H4 (cell line): ENCODE data around the gene LTBP1. TPM values are rescaled to one million over a fixed set of nuclear protein-coding genes. Genes with fewer than 3 reads are reported as not detected.
"Not testable (repeated sequence)": the region's sequence is repeated elsewhere in the genome, so short reads cannot be mapped to it uniquely, and the experiment has no call there.

Source experiments
- DNase-seq: peaks from one replicate; pipeline ENCODE4 v3.0.0-alpha.2; 2015; ENCODE audit warnings: low spot score
- total RNA-seq: library from RNA; depleted of rRNA; stranded (reverse); fragments of >200 nt; shearing (Covaris generic); gene quantifications from 2 replicates; pipeline ENCODE4 v1.2.3, GENCODE V29; 2014

Gene LTBP1
- total RNA-seq, 1 experiment from 2014 or later, result 4.8 TPM

DNA sequence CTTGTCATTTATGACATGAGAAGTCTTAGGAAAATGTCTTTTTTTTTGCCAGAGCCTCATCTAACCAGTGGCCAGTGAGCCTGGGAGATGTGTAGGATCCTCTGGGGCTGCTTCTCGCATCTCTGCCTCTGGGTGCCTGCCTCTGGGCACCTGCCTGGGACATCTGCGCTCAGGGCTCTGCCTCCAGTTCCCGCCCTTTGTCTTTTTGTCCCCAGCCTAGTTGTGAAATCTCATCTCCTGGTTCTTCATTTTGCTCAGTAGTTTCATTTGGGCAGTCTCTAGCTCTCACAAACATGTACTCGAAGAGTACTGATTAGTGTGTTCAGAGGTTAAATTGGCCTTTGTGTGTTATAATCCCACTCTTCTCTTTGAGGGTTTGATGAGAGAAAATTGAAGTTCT, 92.0 kb downstream of the LTBP1 start:
- no peak for DNase-seq

DNA sequence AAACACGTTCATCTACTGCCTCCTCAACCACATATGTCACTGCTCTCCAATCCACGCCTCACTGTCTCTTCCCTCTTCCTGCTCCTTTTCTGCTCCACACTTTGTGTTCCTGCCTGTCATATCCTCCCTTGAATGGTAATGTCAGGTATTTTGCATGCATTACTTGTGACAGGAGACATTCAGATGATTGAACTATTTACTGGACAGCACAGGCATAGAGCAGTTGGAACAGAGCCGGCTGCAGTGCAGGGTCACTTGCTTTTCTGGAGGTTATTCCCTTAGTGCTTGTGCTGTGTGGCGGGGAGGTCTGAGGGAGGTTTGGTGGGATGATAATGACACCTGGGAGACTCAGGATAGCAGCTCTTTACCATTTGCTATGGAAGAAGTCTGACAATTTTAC, 93.8 kb downstream of the LTBP1 start:
- no peak for DNase-seq

DNA sequence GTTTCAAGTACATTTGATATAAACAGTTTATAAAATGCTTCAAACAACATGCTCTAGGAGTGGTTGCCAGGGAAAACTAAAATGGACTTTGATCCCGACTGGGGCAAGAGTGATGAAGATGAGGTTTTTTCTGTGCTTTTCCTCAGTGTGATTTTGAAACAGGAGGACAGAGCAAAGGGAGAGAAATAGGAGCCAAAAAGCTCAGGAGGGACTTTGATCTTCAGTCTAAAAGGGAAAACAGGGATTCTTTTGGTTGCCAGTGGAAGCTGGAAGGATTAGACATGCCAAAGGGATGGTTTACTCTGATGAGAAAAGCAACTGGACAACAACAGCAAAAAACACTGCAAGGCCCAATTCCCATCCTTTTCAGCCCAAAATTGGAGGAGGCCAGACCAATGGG, 95.5 kb downstream of the LTBP1 start:
- no peak for DNase-seq

DNA sequence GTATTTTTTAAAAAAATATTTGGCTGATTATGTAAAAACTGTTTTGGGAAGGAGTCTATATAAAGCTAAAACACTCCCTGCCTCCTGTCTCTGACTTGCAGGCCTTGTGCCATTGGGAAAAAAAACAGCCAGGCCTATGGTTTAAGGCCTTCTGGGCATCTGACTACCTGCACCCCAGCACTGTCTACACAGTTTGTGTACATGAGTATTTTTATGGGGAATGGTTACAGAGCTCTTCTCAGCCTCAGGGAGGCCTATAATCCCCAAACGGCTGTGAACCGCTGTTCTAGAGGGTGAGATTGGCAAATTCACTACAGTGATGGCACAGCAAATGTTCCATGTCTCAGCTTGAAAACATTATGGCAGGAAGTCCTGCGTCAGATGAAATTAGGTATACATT, 96.1 kb downstream of the LTBP1 start:
- no peak for DNase-seq

DNA sequence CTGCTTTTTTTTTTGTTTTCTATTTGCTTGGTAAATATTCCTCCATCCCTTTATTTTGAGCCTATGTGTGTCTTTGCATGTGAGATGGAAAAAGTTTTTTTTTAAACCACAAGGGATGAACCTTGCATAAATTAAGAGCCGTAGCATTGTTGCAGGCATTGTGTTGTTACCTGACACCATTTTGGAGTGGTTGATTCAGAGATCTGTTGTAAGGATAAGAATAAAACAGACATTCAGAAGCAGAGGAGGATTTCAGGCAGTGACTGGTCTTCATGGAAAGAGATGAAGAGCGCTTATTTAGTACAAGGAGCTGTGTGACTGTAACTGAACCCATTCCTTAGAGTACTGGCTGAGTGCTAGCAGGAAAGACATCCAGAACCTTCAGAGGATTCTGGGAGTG, 101.2 kb downstream of the LTBP1 start:
- no peak for DNase-seq

DNA sequence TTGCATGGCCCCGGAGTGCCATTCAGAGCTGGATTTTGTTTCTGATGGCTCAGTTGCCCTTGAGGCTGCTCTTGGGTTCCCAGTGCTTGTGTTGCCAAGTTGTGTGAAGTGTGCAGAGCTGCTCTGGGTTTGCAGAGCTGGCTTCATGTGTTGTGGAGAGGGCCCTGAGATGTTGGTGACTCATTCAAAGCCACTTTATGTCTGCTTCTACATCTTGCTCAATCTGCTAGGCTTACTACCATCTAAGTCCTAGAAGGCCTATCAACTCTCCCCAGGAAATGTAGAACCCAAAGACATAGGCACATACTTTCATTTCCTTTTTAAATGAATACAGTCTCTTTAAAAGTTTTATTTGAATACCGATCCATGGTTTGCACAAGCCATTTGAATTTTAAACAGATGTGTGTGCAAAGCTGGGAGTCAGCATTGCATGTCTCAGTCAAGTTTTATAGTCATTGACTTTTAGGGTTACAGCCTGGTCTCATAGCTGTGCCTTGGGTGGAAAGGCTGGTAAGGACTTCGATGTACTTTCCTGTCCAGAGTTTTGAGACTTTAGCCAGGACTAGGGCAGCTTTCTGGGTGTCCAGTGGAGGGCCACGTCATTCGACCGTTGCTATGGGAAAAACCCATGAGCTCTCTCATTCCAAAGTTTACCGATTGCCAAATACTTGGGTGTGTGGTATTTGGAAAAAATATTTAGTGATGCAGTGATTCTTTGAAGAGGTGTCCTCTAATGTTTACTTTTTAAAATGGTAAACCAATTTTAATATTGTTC, 105.0 kb downstream of the LTBP1 start:
- no peak for DNase-seq

DNA sequence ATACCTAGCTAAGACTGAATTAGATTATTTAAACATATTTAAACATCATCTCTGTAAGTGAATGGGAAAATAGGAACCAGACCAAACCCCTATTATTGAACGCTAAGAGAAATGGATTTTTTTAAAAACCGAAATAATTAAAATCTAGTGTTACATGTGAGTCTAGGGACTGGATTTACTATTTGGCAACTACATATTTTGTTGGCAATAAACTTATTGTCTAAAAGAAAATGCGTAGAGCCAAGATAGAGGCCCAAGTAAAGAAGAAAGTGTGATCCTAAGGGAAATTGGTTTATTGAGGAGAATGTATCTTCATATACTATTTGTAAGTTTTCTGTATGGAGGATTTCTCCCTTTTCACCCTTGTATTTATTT, 105.6 kb downstream of the LTBP1 start:
- DNase-seq, result no peak

DNA sequence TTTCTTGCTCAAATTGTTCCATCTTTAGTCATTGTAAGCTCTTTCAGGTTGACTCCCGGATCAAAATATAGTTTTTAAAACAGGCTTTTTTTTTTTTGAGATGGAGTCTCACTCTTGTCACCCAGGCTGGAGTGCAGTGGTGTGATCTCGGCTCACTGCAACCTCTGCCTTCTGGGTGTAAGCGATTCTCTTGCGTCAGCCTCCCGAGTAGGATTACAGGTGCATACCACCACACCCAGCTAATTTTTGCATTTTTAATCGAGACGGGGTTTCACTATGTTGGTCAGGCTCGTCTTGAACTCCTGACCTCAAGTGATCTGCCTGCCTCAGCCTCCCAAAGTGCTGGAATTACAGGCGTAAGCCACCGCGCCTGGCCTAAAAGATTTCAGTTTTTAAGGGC, 106.0 kb downstream of the LTBP1 start:
- DNase-seq, result not testable (repeated sequence)

DNA sequence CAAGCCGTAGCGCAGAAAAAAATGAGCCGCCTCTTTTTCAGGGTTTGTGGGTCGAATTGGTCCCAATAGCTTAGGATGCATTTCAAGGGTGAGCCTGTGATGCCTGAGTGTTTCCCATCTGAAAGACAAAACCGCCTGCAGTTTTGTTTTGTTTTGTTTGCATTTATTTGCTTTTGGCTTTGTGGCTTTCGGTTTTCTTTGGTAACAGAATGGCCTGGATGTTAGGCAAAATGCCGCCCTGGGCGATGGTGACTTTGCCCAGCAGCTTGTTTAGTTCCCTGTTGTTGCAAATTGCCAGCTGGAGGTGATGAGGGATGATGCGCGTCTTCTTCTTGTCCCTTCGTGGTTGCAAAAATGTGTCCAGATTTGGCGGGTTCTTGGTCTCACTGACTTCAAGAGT, 109.4 kb downstream of the LTBP1 start:
- DNase-seq, result peak; percentile 3

DNA sequence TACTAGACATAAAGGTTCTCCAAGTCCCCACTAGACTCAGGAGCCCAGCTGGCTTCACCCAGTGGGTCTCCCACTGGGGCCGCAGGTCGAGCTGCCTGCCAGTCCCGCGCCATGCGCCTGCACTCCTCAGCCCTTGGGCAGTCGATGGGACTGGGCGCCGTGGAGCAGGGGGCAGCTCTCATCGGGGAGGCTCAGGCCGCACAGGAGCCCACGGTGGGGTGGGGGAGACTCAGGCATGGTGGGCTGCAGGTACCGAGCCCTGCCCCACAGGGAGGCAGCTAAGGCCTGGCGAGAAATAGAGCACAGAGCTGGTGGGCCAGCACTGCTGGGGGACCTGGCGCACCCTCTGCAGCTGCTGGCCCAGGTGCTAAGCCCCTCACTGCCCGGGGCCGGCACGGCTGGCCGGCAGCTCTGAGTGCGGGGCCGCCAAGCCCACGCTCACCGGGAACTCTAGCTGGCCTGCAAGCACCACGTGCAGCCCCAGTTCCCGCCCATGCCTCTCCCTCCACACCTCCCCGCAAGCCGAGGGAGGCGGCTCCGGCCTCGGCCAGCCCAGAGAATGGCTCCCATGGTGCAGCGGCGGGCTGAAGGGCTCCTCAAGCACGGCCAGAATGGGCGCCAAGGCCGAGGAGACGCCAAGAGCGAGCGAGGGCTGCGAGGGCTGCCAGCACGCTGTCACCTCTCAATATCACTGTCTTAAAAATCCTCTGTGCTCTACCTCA, 110.7 kb downstream of the LTBP1 start:
- not testable (repeated sequence) for DNase-seq

DNA sequence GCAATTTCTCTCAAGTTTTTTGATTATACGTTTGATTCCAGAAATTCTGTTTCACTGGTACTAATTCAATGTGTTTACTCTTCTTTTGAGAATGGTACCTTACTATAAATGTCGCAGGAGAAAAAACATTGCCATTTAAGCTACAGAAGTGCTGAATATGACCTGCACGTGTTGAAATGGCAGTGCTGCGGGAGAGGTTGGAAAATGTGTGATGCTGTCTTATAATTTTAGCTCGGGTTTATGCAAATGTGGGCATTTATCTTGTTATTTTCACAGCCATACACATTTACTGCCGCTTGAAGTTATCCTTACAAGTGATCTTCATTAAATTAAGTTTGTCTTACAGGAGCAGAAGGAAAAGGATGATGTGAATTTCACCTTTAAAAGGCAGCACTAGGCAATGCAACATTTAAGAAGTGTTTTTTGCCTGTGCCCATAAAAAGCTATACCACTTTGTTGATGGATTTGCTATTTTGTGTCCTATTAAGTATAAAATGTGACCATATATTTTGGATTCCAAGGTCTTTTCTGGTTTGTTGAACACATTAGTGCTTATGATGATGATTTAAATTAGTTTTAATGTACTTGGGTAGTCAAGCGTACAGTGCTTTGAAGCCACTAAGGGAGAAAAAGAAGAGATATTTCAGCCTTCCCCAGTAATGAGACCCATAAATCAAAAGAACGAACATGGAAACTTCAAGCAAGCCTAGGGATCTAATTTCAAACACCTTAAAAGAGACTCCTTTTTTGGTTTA, 112.1 kb downstream of the LTBP1 start:
- no peak for DNase-seq

DNA sequence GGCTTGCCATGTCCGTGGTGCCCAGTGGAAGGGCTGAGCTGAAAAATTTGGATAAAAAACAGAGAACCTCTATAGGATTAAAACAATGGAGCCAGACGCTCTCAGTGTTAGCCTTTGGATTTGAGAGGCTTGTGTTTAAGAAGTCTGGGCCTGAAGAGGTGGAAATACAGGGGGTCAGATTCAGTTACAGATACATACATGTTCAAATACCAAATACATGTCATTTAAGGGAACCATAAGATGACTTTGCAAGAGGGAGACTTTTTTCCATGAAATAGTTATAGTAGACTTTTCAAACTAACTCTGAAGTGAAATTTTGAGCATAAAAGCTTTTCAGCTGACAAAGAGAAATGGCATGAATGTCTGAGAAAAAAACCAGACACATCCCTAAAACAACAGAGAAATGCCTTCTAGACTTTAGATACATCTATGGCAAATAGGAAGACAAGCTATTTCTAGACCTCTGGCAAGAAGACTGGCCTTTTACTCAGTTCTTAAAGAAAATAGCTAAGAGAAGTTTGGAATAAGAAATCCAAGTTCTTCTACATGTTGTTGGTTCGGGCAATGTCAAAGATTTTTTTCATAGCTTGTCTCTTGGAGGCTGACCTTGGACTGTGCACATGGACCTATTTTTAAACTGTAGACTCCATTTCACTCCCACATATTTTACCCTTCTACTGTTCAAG, 112.9 kb downstream of the LTBP1 start:
- no peak for DNase-seq

DNA sequence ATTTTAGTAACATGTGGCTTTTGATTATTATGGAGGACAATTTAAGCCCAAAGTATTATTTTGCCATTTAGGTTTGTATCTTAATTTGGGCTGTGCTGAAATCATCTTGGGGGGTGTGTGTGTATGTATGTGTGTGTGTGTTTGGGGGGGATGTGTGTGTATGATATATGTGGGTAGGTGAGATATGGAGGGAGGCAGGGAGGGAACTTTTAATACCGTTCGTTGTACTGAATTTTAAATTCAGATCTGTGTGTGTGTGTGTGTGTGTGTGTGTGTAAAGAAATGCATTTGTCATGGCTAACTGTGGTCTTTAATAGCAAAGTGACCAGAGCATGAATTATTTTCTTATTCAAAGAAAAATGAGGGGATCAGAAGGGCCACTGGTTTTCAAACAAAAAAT, 113.7 kb downstream of the LTBP1 start:
- no peak for DNase-seq

DNA sequence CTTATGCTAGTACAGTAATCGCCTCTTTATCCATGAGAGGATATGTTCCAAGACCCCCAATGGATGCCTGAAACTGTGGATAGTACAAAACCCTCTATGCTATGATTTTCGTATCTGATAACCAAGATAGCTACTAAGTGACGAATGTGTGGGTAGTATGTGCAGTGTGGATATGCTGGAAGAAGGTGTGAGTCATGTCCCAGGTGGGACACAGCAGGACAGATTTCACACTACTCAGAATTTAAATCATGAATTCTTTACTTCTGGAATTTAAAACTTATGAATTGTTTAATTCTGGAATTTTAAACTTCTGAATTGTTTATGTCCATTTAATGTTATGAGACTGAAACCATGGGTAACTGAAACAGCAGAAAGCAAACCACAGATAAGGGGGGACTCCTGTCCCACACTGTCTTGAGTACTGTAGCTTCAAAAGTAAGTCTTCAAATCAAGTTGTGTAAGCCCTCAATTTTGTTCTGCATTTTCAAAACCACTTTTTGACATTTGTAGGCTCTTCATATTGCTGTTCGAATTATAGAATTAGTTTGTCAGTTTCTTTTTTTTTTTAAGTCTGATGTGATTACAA, 116.0 kb downstream of the LTBP1 start:
- no peak for DNase-seq

DNA sequence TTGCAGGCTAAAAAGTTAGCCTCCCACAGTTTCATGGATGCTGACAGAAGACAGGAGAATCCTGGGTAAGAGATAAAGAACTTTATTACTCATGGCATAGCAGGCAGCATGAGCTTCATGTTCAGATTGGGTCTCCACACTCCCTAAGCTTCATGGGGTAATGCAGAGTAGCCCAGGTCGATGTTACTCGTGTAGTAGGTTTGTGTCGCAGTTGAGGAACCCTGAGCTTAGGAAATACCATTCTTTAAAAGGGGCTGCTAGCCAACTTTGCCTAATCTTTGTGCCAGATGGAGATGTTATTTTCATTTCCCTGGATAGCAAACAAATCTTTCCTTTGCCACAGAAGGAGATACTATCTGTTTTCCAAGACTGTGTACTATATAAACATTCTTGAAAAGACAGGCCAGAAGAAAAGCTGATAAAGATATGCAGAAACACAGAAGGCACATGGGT, 117.6 kb downstream of the LTBP1 start:
- DNase-seq, result no peak

DNA sequence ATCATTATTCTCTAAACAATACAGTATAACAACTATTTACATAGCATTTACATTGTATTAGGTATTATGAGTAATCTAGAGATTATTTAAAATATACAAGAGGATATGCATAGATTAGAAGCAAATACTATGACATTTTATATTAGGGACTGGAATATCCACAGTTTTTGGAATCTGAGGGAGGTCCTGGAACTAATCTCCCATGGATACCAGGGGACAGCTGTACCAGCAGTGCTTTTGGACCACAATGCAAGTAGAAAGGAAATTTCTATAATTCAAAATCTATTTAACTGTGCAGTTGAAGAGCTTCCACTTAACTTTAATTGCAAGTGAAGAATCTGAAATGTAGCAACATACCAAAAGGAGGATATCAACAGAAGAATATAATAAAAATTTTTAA, 120.8 kb downstream of the LTBP1 start:
- DNase-seq, result no peak

DNA sequence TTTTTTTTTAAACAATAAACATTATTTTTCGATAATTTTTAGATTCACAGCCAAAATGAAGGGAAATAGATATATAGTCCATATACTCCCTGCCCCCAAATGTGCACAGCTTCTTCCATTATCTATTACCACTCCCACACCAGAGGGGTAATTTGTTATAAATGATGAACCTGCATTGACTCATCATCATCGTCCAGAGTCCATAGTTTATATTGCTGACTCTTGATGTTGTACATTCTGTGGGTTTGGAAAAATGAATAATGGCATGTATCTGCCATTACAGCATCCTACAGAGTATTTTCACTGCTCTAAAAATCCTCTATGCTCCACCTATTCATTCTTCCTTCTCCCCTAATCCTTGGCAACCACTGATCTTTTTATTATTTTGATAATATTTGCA, 121.5 kb downstream of the LTBP1 start:
- no peak for DNase-seq

DNA sequence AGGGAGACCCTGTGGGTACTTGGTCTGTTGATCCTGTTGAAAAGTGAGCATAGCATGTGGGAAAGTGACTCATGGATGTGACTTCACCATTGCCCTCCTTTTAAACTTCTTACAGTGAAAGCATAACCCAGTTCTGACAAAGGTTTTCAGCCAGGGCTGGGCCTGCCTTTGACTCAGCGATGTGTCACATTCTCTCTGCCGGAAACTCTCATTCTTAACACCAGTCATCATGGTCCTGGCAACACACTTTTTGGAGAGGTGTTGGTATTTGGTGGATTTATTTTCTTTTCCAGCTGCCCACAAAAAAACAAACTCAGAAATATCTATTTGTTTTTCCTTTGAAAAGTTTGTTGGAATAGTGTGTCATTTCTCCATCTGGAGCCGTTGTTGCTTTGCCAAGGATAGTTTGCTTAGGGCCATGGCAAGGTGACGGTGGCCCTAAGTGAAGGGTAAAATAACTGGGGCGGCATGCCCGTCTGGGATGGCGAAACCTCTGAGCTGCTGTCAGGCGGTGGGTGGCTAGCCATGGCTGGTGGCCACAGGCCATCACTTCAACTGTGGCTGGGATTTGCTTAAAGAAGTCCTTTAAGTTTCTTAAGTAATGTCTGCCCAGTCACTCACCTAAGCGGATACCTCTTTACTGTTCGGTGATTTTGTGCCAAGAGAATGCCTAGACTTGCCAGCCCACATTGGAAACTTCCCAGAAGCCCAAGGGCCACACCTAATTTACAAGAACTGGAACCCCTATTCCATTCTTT, 123.3 kb downstream of the LTBP1 start:
- DNase-seq, result peak; percentile 86

DNA sequence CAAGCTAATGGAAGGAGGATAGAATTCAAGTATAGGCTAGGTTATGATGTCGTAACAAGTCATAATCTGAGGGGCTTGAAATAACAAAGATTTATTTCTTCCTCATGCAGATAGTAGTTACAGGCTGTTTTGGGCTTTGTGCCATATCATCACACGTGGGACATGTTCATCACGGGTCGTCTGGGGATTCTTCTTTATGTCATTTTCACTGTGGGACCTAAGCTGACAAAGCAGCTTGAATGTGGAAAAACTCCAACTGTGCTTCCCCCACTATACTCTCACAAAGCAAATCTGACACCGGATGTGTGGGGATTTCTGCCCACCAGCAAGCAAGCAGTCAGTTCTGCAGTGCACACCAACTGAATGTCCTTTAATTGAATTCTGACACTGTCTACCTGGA, 124.8 kb downstream of the LTBP1 start:
- DNase-seq, result no peak

DNA sequence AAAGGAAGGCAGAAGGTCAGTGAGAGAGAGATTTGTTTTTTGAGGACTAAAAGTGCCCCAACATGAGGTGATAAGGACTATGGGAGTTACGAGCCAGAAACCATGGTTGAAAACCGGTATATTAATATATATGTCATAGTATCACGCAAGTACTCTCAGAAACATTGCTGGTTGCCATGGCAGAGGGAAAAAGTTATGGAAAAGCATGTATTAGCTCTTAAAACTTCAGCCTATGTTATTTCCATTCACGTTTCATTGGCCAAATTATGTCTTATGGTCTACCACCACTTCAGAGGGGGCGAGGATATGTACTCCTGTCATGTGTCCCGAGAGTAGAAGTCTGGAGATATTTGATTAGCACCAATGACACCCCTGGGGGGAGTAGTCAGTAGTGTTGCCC, 125.9 kb downstream of the LTBP1 start:
- DNase-seq, result no peak

DNA sequence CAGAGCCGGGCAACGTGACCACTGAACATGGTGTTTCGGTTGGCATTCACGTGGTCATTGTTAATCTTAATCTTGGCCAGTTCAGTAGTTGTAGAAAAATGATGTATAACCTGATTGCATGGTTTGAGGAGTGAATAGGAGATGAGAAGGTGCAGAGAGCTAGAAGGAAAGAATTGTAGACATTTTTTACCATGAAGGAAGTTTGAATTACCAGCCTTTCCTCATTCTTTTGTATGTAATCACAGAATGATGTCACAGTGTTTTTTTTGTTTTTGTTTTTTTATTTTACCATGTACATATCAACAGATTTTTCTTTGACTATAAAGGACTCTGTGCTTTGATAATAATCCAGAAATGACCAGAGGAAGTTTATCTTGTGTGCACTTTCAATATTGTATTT, 126.3 kb downstream of the LTBP1 start:
- no peak for DNase-seq
